ENCODE measurements around the gene ALAD.

GRCh38 chr9:113372059-113372458 is 29.0 kb downstream of the ALAD start:
- no peak for TF ChIP-seq CTCF (IDR thresholded peaks at IDR 0.05)
- TF ChIP-seq POLR2A (IDR thresholded peaks at IDR 0.05), result no peak
